SJCRH30 (cell line): Measurements from ENCODE around the gene ZNF491. TPM values are rescaled to one million over a fixed set of nuclear protein-coding genes. Genes with fewer than 3 reads are reported as not detected.
"Not testable (repeated sequence)": the region's sequence is repeated elsewhere in the genome, so short reads cannot be mapped to it uniquely, and the experiment has no call there.

Experiments used
- DNase-seq, 2 experiments: peaks; one replicate each; pipeline ENCODE4 v3.0.0-alpha.2; 2015 to 2020
- H3K27ac ChIP-seq: fragments of 250-450 bp; sonication (Bioruptor Pico); 2 replicates; pipeline ENCODE4 v1.5.1; 2020; ENCODE audit warnings: mild to moderate bottlenecking, moderate library complexity
- H3K27me3 ChIP-seq: fragments of 250-450 bp; sonication (Bioruptor Pico); 2 replicates; pipeline ENCODE4 v1.5.1; 2020; ENCODE audit warnings: mild to moderate bottlenecking, moderate library complexity
- H3K36me3 ChIP-seq: fragments of 250-450 bp; sonication (Bioruptor Pico); 2 replicates; pipeline ENCODE4 v1.5.1; 2020; ENCODE audit warnings: mild to moderate bottlenecking, moderate library complexity
- H3K4me1 ChIP-seq: fragments of 250-450 bp; sonication (Bioruptor Pico); 2 replicates; pipeline ENCODE4 v1.5.1; 2020; ENCODE audit warnings: mild to moderate bottlenecking, moderate library complexity
- H3K4me3 ChIP-seq: fragments of 250-450 bp; sonication (Bioruptor Pico); 2 replicates; pipeline ENCODE4 v1.5.1; 2020; ENCODE audit warnings: mild to moderate bottlenecking, moderate library complexity
- H3K9me3 ChIP-seq: fragments of 250-450 bp; sonication (Bioruptor Pico); replicated peaks from 2 replicates; pipeline ENCODE4 v1.5.1; 2020; ENCODE audit warnings: mild to moderate bottlenecking, moderate library complexity
- total RNA-seq: library from RNA; depleted of rRNA; stranded (reverse); fragments of >200 nt; shearing (Covaris generic); gene quantifications from 2 replicates; pipeline ENCODE4 v1.2.3, GENCODE V29; 2014

ZNF491 gene
- total RNA-seq, 1 experiment from 2014 or later = 5.2 TPM

DNA sequence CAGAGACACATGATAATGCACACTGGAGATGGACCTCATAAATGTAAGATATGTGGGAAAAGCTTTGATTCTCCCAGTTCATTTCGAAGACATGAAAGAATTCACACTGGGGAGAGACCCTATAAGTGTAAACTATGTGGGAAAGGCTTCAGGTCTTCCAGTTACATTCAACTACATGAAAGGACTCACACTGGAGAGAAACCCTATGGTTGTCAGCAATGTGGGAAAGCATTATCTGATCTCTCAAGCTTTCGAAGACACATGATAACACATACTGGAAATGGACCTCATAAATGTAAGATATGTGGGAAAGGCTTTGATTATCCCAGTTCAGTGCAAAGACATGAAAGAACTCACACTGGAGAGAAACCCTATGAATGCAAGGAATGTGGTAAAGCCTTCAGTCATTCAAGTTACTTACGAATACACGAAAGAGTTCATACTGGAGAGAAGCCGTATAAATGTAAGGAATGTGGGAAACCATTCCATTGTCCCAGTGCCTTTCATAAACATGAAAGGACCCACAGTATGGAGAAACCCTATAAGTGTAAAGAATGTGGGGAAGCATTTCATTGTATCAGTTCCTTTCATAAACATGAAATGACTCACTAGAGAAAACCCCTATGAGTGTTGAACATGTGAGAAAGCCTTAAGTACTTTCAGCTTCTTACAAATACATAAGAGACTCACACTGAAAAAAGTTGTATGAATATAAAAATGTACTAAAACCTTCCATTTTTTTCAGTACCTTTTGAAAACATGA lies 16.8 kb upstream of the ZNF491 start:
- Histone ChIP-seq H3K9me3 (peaks cover 34% of the 10 kb centered on the region), H3K27me3 (no peaks in the 10 kb centered on the region), H3K4me1 (no peaks in the 10 kb centered on the region), H3K27ac (no peak overlapping the region), H3K36me3 (peaks cover 53% of the 10 kb centered on the region), H3K4me3 (no peak overlapping the region)
- no peak for DNase-seq

DNA sequence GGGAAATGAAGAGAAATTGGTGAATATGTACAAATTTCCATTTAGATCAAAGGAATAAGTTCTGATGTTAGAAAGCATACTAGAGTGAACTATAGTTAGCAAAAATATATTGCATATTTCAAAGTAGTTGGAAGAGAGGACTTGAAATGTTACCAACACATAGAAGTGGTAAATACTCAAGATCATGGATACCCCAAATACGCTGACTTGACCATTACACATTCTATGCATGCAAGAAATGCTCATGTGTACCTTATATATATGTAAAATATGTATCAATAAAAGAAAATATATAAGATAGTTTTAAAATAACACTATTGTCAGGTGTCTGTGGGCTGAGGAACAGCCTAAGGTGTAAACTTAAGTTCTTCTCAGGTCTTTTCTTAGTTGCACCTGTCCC lies 14.6 kb upstream of the ZNF491 start:
- no peak for DNase-seq
- Histone ChIP-seq H3K4me3 (no peak overlapping the region), H3K36me3 (peaks cover 42% of the 10 kb centered on the region), H3K27me3 (no peaks in the 10 kb centered on the region), H3K4me1 (no peaks in the 10 kb centered on the region), H3K27ac (no peak overlapping the region), H3K9me3 (peaks cover 34% of the 10 kb centered on the region)

GRCh38 chr19:11784356-11784755 lies 14.0 kb upstream of the ZNF491 start:
- no peaks in the 10 kb centered on the region for H3K27me3 ChIP-seq
- peaks cover 40% of the 10 kb centered on the region for H3K9me3 ChIP-seq
- H3K4me3 ChIP-seq = no peak overlapping the region
- peaks cover 41% of the 10 kb centered on the region for H3K36me3 ChIP-seq
- DNase-seq = no peak
- no peak overlapping the region for H3K27ac ChIP-seq
- no peaks in the 10 kb centered on the region for H3K4me1 ChIP-seq

GRCh38 chr19:11787536-11787935 lies 10.8 kb upstream of the ZNF491 start:
- Histone ChIP-seq H3K4me3 (no peak overlapping the region), H3K36me3 (peaks cover 13% of the 10 kb centered on the region), H3K9me3 (peaks cover 16% of the 10 kb centered on the region), H3K27ac (no peak overlapping the region), H3K27me3 (no peaks in the 10 kb centered on the region), H3K4me1 (no peaks in the 10 kb centered on the region)
- DNase-seq = no peak

GRCh38 chr19:11792942-11793341 lies 5.4 kb upstream of the ZNF491 start:
- Histone ChIP-seq H3K36me3 (no peaks in the 10 kb centered on the region), H3K27ac (no peak overlapping the region), H3K27me3 (no peaks in the 10 kb centered on the region), H3K9me3 (0 out of 2 replicates have a peak, but pooled peaks cover 9% of the 10 kb centered on the region), H3K4me3 (no peak overlapping the region), H3K4me1 (peaks cover 4% of the 10 kb centered on the region)
- DNase-seq = no peak

GRCh38 chr19:11797491-11797890 lies 832 bp upstream of the ZNF491 start:
- Histone ChIP-seq H3K9me3 (0 out of 2 replicates have a peak, but pooled peaks cover 2% of the 10 kb centered on the region), H3K4me3 (no peak overlapping the region), H3K27ac (no peak overlapping the region), H3K36me3 (no peaks in the 10 kb centered on the region), H3K27me3 (no peaks in the 10 kb centered on the region), H3K4me1 (peaks cover 7% of the 10 kb centered on the region)
- peak; percentile 96 to 99 for DNase-seq

DNA sequence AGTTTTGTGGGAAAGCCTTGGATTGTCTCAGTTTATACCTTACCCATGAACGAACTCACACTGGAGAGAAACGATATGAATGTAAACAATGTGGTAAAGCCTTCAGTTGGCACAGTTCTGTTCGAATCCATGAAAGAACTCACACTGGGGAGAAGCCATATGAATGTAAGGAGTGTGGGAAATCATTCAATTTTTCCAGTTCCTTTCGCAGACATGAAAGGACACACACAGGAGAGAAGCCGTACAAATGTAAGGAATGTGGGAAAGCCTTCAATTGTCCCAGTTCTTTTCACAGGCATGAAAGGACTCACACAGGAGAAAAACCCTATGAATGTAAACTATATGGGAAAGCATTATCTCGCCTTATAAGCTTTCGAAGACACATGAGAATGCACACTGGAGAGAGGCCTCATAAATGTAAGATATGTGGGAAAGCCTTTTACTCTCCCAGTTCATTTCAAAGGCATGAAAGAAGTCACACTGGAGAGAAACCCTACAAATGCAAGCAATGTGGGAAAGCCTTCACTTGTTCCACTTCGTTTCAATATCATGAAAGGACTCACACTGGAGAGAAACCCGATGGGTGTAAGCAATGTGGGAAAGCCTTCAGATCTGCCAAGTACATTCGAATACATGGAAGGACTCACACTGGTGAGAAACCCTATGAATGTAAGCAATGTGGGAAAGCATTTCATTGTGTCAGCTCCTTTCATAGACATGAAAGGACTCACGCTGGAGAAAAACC lies 8.2 kb downstream of the ZNF491 start:
- no peaks in the 10 kb centered on the region for H3K4me1 ChIP-seq
- peaks cover 33% of the 10 kb centered on the region for H3K9me3 ChIP-seq
- DNase-seq = no peak
- no peak overlapping the region for H3K4me3 ChIP-seq
- no peaks in the 10 kb centered on the region for H3K36me3 ChIP-seq
- no peaks in the 10 kb centered on the region for H3K27me3 ChIP-seq
- H3K27ac ChIP-seq = no peak overlapping the region

GRCh38 chr19:11807099-11807380 lies 8.7 kb downstream of the ZNF491 start:
- H3K4me3 ChIP-seq = no peak overlapping the region
- H3K27me3 ChIP-seq = no peaks in the 10 kb centered on the region
- H3K36me3 ChIP-seq = no peaks in the 10 kb centered on the region
- no peaks in the 10 kb centered on the region for H3K4me1 ChIP-seq
- peaks cover 33% of the 10 kb centered on the region for H3K9me3 ChIP-seq
- no peak overlapping the region for H3K27ac ChIP-seq
- DNase-seq = no peak

- H3K4me1 ChIP-seq = no peaks in the 10 kb centered on the region
- no peak overlapping the region for H3K27ac ChIP-seq
- peaks cover 6% of the 10 kb centered on the region for H3K36me3 ChIP-seq
- H3K27me3 ChIP-seq = no peaks in the 10 kb centered on the region
- H3K4me3 ChIP-seq = peak overlapping the region; percentile 87
- no peak for DNase-seq
- peaks cover 11% of the 10 kb centered on the region; the same call in 1 of the 2 replicates for H3K9me3 ChIP-seq
Observed at GRCh38 chr19:11813703-11814028, 15.3 kb downstream of the ZNF491 start.

GRCh38 chr19:11814029-11814699 lies 15.8 kb downstream of the ZNF491 start, which contains the start of gene ZNF440:
Gene ZNF440, plus strand, starts transcription at chr19:11814273. Its CDS starts 175 bp downstream, at chr19:11814448.
- Histone ChIP-seq H3K36me3 (peaks cover 11% of the 10 kb centered on the region), H3K27ac (peak within 1 kb of the TSS; percentile 61), H3K4me1 (no peaks in the 10 kb centered on the region), H3K9me3 (0 out of 2 replicates have a peak, but pooled peaks cover 8% of the 10 kb centered on the region), H3K4me3 (peak within 1 kb of the TSS; percentile 87), H3K27me3 (no peaks in the 10 kb centered on the region)
- peak; percentile 97 to 98 for DNase-seq

DNA sequence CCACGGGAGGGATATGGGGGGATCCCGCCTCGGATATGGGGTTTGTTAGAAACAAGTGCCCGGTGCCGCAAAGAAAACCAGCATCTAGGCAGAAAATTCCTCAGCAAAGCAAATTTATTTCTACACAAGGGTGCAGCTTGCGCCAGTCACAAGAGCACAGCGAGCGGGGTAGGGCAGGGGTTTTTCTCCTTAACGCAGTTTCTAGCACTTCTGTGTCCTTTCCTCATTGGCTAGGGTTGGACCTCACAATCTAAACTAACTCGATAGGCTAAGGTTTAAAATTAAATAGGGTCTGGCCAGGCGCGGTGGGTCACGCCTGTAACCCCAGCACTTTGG lies 16.3 kb downstream of the ZNF491 start:
- Histone ChIP-seq H3K27ac (peak overlapping the region; percentile 61), H3K4me3 (peak overlapping the region; percentile 87), H3K27me3 (no peaks in the 10 kb centered on the region), H3K9me3 (0 out of 2 replicates have a peak, but pooled peaks cover 8% of the 10 kb centered on the region), H3K4me1 (no peaks in the 10 kb centered on the region), H3K36me3 (peaks cover 16% of the 10 kb centered on the region)
- peak; percentile 28 to 49 for DNase-seq

DNA sequence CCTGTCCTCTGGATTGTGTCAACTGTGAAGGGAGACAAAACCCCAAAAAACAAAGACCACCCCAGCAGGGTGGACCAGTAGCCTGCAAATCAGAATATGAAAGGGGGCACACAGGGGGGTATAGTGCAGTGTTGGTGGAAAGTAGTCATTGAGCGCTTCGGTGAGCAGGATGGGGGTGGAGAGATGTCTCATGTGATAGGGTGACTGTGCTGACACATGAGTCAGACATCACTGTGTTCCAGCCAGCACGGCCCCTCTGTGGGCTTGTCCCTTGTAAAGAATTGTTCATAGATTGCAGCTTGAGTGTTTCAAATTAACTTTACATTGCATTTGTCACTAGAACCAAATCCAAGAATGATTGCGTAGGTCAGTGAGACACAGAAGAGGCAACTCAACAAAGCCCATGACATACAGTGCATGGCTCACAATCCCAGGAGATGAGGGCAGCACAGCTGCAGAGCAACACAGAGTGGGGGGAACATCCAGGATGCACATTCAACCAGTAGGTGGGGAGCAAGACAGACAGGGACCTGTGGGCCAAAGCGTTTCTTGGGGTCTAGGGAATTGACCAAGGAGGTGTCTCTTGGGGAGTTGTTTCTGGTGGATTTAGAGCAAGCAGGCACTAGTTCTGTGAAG lies 23.3 kb downstream of the ZNF491 start:
- Histone ChIP-seq H3K36me3 (peaks cover 49% of the 10 kb centered on the region), H3K9me3 (peaks cover 9% of the 10 kb centered on the region; the same call in 1 of the 2 replicates), H3K4me1 (no peaks in the 10 kb centered on the region), H3K4me3 (no peak overlapping the region), H3K27ac (no peak overlapping the region), H3K27me3 (no peaks in the 10 kb centered on the region)
- DNase-seq = no peak

DNA sequence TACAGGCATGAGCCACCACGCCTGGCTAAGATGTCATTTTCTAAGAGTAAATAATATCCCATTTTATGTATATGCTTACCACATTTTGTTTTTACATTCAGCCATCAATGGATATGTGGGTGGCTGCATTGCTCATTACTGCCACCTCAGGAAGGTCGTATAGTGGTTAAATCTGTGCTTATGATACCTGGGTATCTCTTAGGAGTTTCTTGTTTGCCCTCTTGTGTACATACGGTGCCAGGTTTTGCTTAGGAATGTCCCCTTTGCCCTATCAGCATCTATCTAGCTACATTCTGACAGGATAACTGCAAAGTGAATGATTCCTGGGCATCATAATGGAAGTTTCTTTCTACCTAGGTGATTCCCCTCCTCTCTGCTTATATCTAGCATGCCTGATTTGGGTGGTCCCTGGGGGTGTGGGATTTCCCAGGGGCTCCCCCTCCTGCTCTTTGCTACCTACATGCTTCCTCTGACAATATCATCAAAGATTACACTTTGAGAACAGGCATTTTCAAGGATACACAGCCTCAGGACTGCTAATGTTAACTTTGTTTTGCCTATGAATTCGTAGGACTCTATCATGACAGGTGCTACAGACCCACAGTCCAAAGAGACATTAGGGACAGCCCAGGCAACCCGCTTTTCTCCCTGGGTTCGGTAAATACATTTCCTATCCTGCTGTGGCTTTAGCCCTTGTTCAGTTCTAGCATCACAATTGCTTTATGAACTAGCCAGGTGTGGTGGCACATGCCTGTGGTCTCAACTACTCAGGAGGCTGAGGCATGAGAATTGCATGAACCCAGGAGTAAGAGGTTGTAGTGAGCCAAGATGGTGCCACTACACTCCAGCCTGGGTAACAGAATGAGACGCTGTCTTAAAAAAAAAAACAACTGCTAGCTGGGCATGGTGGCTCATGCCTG lies 30.9 kb downstream of the ZNF491 start:
- Histone ChIP-seq H3K9me3 (peaks cover 39% of the 10 kb centered on the region), H3K36me3 (peaks cover 63% of the 10 kb centered on the region)
- H3K27ac ChIP-seq, H3K27me3 ChIP-seq, H3K4me1 ChIP-seq, DNase-seq, H3K4me3 ChIP-seq: not testable (repeated sequence)
